ENCODE measurements around the gene MYO1B.

The MYO1B gene

DNA sequence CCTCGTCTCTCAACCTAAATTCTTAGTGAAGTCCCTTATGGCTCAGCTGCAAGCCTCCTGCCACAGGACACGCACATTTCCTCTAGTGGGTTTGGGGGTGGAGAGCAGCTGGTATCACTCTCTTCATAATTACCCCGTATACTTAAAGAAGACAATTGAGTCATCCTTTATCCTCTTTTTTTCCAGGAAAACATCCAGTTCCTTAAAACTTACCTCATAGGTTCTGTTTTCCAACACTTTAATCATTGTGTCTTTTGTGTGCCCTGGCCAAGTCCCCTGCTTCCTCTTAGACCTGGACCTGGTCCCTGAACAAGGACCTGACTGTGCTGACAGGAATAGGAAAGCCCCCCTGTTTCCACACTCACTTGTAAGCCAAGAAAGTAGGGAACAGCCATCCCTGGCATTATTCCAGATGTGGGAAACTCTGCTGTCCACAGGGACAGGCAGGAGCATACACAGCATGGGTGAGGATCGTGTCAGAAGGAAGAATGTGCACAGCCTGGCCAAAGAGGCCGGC, 42.3 kb upstream of the MYO1B start:
- no peak for TF ChIP-seq CTCF (IDR thresholded peaks at IDR 0.05; ENCODE audit: extremely low read depth, insufficient read depth, missing control alignments)
- DNase-seq (ENCODE audit: low spot score): no peak
- in situ Hi-C loops (cut with MboI; ENCODE audit: low pct_unique_long_range_greater_than_20kb, low sequenced_read_pairs, unreplicated experiment): no loop called here

DNA sequence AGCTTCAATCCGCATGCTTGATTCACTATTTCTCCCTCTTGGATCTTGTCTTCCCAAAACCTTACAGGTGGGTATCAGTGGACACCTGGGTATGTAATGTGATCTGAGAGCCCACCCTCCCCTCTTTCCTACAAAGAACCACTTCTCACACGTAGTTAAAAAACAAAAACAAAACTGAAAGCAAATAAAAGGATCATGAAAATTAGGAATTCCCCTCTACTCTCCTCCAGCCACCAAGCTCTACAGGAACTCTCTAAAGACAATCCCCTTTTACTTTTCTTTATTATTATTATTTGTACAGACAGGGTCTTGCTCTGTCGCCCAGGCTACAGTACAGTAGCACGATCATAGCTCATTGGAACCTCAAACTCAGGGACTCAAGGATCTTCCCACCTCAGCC, 40.8 kb upstream of the MYO1B start:
- peak; percentile 5 for DNase-seq (ENCODE audit: low spot score)
- no peak for TF ChIP-seq CTCF (IDR thresholded peaks at IDR 0.05; ENCODE audit: extremely low read depth, insufficient read depth, missing control alignments)
- in situ Hi-C loops (cut with MboI; ENCODE audit: low pct_unique_long_range_greater_than_20kb, low sequenced_read_pairs, unreplicated experiment): no loop called here

- TF ChIP-seq CTCF (IDR thresholded peaks at IDR 0.05; ENCODE audit: extremely low read depth, insufficient read depth, missing control alignments): no peak
- in situ Hi-C loops (cut with MboI; ENCODE audit: low pct_unique_long_range_greater_than_20kb, low sequenced_read_pairs, unreplicated experiment): no loop called here
These were observed 38.4 kb upstream of the MYO1B start for GRCh38 chr2:191206613-191207471.

DNA sequence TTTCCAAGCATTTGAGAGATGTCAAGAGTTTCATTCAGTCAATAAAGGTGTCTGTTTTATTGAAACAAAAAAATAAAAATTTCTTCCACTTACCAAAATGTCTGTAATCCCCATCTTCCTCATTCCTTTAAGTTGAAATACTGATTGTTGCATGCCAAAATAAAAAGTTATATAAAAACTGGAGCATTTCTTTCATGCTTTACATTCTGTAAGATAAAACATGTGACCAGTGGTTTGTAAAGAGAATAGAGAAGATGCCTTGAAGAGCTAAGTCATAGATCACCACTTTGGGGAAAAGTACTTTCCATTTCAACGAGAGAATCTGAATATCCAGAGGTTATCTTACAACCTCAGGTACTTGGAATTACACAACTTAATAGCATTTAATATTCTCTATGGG, 35.9 kb upstream of the MYO1B start:
- no peak for TF ChIP-seq CTCF (IDR thresholded peaks at IDR 0.05; ENCODE audit: extremely low read depth, insufficient read depth, missing control alignments)
- in situ Hi-C loops (cut with MboI; ENCODE audit: low pct_unique_long_range_greater_than_20kb, low sequenced_read_pairs, unreplicated experiment): no loop called here
- no peak for DNase-seq (ENCODE audit: low spot score)

More at GRCh38 chr2:191206613-191207471, 38.4 kb upstream of the MYO1B start:
- no peak for DNase-seq (ENCODE audit: low spot score)

GRCh38 chr2:191212119-191212518, 33.1 kb upstream of the MYO1B start:
- in situ Hi-C loops (cut with MboI; ENCODE audit: low pct_unique_long_range_greater_than_20kb, low sequenced_read_pairs, unreplicated experiment): no loop called here
- no peak for TF ChIP-seq CTCF (IDR thresholded peaks at IDR 0.05; ENCODE audit: extremely low read depth, insufficient read depth, missing control alignments)

GRCh38 chr2:191213333-191213732, 31.9 kb upstream of the MYO1B start:
- DNase-seq (ENCODE audit: low spot score): no peak
- in situ Hi-C loops (cut with MboI; ENCODE audit: low pct_unique_long_range_greater_than_20kb, low sequenced_read_pairs, unreplicated experiment): no loop called here
- TF ChIP-seq CTCF (IDR thresholded peaks at IDR 0.05; ENCODE audit: extremely low read depth, insufficient read depth, missing control alignments): no peak

More at GRCh38 chr2:191212119-191212518, 33.1 kb upstream of the MYO1B start:
- no peak for DNase-seq (ENCODE audit: low spot score)
